HG03521 (cell line): ENCODE measurements around the gene PPIA.
"Not testable (repeated sequence)": the region's sequence is repeated elsewhere in the genome, so short reads cannot be mapped to it uniquely, and the experiment has no call there.

ENCODE experiments used
- ATAC-seq: cut with Tn5 transposase; IDR thresholded peaks from one replicate; pipeline ENCODE4 v1.9.1; 2021; ENCODE audit warnings: mild to moderate bottlenecking, moderate library complexity; ENCODE audit not compliant: unreplicated experiment

PPIA gene

DNA sequence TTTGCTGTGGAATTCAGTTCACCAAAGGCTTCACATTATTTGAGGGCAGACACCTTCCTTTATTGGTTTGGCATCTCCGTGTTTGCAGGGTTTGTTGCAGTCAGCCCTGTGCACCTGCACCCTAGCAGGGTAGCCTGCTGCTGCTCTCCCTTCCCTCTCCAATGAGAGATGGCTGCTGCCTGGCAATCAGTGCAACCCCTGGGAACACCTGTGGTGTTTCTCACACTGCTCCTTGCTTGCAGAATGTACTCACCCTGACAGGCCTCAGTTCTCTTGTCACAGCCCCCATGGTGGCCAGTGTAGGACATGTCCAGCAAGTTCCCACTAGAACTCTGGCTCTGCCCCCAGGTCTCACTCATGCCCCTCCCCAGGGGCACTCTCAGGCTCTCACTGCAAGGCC is 12.1 kb upstream of the PPIA start:
- no peak for ATAC-seq

DNA sequence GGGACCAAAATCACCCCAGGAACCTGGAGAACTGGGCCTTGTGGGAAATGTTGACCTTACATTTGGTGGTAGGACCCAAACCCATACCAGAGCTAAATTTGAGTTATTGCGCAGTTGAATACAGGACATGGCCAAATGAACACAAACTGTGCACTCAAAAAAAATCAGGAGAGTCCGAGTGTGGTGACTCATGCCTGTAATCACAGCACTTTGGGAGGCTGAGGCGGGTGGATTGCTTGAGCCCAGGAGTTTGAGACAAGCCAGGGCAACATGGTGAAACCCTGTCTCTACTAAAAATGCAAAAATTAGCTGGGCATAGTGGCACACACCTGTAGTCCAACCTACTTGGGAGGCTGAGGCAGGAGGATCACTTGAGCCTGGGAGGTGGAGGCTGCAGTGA is 11.3 kb upstream of the PPIA start:
- ATAC-seq, result not testable (repeated sequence)

DNA sequence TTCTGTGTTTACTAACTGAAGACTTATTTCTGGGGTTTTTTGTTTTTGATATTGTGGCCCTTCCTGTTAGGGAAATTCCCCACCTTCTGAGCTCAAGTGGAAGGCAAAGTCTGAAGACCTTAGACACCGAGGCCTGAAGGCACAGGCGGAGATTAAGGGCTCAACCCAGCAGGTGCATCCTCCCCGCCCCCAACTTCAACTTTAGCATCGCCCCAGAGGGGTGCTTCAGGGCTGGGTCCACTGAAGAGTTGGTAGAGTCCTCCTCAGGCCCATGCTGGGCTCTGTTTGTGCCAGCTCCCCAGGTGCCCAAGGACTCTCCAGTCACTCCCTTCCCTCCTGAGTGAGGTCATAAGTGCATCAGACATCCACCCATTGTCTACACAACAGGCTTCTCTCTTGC is 9.4 kb upstream of the PPIA start:
- ATAC-seq, result no peak

DNA sequence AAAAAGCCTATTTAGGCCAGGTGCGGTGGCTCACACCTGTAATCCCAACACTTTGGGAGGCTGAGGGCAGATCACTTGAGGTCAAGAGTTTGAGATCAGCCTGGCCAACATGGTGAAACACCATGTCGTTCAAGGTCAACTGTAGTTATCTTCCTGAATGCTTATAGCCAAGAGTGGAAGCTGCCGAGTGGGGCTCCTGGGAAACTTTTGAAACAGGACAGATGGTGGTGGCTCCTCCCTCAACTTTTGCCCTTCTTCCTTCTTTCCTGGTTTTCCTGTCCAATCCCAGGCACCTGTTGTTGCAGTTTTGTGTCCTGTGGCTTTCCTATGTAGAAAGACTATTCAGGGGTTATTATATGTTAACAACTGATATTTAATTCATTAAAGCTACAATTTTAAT is 8.7 kb upstream of the PPIA start:
- ATAC-seq, result no peak

DNA sequence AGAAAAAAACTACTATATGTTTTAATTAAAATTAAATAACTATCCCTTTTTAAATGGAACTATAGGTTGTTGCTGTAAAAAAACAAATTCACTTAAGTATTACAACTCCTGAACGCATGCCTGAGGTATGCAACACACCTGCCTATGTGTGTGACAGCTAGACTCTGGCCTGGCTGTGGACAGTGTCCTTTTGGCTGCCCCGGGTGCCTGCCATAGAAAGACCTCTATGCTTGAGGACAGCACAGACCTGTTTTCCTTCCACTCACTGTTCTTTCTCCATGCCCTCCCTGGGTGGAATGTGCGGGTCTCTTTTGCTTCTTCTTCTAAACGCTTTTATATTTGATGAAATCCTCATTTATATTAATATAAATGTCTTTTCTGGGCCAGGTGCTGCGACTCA is 6.5 kb upstream of the PPIA start:
- ATAC-seq, result no peak

DNA sequence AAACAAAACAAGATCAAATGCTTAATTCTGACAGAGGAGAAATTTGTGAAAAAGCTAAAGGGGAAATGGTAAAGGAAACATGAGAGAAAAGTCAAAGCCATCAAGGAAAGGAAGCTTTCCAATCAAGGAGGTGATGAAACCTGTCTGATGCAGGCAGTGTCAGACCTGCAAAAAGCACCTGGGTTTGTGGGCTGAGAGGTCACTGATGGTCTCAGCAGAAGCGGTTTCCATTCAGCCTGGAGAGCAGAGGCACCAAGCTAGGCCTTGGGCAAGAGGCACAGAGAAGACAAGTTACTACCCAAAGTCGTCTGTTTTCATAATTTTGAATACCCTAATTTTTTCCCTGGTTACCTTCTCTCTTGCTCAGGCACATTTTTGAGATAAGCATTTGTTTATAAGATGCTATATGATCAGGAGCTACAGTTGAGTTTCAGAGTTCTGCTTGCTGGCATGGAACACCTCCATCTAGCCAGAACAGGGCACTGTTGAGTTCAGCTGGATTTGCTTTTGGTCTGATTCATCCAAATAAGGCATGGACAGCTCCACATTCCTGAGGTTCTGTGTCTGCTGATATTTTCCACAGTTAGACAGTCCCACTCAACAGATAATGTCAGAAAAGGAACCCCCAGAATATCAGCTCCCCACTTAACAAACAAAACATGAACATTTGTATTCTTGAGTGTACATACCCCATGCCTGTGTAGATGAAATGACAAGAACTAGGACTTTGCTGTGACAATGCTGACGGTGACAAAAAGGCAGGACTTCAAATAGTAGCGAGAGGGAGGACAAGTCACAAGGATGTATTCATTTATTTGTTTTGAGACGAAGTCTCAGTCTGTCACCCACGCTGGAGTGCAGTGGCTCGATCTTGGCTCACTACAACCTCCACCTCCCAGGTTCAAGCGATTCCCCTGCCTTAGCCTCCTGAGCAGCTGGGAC is 4.9 kb upstream of the PPIA start:
- ATAC-seq, result no peak

DNA sequence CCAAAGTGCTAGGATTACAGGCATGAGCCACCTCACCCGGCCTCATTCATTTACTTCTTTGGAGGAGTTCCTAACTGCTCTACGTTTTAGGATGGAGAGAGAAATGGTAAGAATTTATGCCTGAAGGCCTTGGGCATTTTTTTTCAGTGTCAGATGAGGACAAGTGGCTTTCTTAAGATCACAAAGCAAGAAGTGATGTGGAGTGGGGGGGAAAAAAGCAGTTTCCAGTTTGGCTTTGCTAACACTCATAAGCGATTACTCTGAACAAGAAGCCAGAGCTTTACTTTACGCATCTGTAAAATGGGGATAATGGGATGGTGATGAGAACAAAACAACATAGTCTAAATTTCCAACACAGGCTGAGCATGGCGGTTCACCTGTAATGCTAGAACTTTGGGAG is 2.6 kb upstream of the PPIA start:
- ATAC-seq, result no peak

DNA sequence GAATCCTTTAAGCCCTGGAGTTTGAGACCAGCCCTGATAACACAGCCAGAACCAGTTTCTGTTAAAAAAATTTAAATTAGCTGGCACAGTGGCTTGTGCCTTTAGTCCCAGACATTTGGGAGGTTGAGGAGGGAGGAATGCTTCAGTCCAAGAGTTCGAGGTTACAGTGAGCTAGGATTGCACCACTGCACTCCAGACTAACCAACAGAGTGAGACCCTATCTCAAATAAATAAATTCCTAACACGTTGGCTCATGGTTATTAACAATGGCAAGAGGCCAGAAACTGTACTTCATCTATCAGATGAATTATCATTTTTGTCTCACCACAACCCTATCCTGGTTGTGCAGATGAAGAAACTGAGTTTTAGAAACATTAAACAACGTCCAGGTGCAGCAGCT is 2.1 kb upstream of the PPIA start:
- ATAC-seq, result no peak

DNA sequence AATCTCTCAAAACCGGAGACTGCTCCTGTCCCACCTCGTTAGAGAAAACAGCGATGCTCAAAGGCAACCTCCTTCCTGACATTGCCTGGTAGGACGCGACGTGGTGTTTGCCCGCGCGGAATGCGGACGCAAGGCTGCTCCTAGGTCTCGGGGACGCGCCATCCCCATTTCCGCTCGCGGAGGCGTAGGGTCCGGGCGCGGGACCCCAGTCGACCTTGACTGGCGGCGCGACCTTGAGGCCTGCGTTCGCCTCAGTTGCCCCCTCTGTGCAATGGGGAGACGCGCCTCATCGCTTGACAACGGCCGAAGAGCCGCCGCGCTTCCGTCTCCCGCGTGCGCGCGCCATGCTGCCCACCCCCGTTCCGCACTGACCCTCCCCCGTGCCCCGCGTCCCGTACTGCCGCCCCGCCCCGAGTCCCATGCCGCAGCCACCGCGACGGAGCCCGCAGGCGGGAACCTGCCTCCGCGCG is 412 bp upstream of the PPIA start:
- peak; percentile 22 for ATAC-seq

DNA sequence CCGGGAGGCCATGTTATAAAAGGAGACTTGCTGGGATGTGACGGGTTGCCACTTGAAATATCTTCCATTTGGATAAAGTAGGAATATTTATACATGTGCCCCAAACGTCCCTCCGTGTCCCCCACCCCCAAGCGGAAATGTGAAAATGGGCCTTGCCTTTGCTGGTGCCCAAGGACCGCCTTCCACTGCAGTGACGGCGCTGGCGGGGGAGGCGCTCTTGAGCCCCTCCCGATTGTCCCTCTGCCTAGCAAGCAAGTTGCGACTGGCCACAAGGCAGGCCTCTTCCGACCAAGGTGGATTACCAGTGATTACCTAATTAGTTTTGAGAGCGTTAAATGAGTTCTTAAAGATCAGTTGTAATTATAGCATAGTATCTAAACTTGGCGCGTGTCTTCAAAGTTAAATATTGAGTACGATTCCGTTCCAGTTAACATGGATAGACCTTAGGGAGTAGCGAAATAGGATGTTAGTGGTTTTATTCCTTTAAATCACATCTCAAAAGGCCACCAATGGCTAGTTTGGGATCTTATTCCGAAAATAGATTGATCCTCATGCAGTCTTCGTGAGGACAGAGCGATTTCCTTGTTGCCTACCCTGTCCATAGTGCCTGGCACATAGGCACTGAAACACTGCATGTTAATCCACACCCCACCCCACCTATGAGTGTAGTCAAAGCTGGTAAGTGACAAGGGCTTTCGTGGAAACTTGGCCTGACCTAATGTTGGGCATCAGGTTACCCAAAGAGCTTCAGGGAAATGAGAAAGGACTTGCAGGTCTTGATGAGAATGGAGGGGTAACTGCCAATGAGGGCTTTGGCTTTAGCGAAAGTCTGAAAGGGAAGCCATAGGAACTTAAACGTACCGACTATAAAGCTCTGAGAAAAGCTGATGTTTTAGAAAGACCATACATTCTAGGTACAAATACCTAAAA is 1.1 kb downstream of the PPIA start:
- peak; percentile 40 for ATAC-seq

DNA sequence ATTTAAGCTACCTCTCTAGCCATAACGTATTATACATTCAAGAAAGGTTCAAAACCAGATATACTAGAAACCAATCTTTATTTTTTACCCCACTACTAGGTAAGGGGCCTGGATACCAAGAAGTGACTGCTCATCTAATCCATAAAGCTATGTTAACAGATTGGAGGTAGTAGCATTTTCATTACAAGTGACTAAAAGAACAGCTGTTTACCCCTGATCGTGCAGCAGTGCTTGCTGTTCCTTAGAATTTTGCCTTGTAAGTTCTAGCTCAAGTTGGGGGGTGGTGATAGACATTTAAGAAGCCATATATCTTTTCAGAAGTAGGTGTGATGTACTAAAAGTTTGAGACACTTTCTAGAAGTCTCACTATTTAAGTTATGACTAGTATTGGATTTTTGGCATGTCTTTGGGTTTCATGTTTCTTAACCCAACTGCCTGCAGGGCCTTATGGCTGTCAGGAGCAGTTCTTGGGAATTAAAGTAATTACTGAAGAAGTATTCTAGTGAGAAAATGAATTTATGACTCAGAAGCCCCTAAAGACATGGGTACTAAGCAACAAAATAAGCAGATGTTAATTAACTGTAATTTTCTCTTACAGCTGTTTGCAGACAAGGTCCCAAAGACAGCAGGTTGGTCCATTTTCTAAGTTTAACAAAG is 2.3 kb downstream of the PPIA start:
- no peak for ATAC-seq

DNA sequence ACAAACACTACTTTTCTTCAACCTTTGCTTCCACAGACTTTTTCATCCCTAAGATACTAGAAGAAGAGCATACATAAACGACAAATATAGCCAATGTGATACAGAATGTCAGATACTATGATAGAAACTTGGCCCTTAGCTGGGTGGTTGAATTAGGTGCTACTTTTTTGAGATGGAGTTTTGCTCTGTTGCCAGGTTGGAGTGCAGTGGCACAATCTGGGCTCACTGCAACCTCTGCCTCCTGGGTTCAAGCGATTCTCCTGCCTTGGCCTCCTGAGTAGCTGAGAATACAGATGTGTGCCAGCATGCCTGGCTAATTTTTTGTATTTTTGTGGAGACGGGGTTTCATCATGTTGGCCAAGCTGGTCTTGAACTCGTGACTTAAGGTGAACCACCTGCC is 3.5 kb downstream of the PPIA start:
- no peak for ATAC-seq

DNA sequence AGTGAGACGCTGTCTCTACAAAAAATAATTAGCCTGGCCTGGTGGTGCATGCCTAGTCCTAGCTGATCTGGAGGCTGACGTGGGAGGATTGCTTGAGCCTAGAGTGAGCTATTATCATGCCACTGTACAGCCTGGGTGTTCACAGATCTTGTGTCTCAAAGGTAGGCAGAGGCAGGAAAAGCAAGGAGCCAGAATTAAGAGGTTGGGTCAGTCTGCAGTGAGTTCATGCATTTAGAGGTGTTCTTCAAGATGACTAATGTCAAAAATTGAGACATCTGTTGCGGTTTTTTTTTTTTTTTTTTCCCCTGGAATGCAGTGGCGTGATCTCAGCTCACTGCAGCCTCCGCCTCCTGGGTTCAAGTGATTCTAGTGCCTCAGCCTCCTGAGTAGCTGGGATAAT is 5.4 kb downstream of the PPIA start:
- ATAC-seq, result no peak

DNA sequence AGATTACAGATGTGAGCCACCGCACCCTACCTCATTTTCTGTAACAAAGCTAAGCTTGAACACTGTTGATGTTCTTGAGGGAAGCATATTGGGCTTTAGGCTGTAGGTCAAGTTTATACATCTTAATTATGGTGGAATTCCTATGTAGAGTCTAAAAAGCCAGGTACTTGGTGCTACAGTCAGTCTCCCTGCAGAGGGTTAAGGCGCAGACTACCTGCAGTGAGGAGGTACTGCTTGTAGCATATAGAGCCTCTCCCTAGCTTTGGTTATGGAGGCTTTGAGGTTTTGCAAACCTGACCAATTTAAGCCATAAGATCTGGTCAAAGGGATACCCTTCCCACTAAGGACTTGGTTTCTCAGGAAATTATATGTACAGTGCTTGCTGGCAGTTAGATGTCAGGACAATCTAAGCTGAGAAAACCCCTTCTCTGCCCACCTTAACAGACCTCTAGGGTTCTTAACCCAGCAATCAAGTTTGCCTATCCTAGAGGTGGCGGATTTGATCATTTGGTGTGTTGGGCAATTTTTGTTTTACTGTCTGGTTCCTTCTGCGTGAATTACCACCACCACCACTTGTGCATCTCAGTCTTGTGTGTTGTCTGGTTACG is 6.0 kb downstream of the PPIA start:
- no peak for ATAC-seq

DNA sequence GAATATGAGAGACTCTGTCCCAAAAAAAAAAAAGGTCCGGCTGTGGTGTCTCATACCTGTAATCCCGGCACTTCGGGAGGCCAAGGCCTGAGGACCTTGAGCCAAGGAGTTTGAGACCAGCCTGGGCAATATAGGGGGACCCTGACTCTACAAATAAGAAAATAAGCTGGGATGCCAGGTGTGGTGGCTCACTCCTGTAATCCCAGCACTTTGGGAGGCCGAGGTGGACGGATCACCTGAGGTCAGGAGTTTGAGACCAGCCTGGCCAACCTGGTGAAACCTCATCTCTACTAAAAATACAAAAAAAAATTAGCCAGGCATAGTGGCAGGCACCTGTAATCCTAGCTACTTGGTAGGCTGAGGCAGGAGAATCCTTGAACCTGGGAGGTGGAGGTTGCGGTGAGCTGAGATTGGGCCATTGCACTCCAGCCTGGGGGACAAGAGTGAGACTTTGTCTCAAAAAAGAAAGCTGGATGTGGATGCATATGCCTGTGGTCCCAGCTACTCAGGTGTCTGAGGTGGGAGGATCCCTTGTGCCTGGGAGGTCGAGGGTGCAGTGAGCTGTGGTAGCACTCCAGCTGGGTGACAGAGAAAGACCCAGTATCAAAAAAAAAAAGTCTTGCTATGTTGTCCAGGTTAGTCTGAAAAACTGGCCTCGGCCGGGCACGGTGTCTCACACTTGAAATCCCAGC is 7.5 kb downstream of the PPIA start:
- not testable (repeated sequence) for ATAC-seq

DNA sequence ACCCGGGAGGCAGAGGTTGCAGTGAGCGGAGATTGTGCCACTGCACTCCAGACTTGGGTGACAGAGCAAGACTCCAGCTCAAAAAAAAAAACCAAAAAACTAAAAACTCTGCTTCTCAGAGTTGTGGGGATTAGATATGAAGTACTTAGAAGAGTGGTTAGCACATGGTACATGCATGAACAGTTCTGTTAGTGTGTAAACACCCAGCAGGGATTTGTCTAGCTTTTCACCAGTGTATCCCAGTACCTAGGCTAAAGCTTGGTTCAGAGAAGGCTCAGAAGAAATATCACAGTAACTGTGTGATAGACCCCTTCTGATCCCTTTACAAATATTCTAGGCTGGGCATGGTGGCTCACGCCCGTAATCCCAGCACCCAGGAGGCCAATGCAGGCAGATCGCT is 9.5 kb downstream of the PPIA start:
- no peak for ATAC-seq

DNA sequence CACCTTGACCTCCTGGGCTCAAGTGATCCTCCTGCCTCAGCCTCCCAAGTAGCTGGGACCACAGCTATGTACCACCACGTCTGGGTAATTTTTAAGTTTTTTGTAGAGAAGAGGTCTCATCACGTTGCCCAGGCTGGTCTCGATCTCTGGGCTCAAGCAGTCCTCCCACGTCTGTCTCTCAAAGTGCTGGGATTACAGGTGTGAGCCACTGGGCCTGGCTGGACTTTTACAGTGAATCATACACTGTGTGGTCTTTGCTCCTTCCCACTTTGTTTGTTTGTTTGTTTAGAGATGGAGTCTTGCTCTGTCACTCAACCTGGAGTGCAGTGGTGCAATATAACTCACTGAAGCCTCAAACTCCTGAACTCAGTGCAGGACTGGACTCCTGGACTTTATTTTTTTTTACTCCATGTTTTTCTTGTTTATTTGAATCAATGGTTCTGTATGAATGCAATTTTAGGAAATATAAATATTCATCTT is 12.5 kb downstream of the PPIA start:
- ATAC-seq, result no peak

DNA sequence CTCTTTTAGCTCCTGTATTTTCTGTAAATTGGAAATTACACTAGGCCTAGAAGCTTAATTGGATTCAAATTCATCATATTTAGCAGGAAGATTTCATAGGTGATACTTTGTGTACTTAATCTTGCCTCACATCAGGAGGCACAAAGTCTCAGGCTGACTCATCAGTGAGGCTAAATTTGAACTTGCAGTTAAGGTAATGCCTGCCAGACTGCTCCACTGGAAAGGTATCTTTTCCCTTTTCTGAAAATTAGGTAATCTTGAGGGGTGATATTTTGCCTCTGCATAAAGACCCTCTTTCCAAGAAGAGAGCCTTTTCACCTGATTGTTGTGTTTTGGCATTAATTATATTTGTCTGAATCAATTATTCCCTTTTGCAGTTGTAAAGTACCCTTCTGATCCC is 14.6 kb downstream of the PPIA start:
- no peak for ATAC-seq

DNA sequence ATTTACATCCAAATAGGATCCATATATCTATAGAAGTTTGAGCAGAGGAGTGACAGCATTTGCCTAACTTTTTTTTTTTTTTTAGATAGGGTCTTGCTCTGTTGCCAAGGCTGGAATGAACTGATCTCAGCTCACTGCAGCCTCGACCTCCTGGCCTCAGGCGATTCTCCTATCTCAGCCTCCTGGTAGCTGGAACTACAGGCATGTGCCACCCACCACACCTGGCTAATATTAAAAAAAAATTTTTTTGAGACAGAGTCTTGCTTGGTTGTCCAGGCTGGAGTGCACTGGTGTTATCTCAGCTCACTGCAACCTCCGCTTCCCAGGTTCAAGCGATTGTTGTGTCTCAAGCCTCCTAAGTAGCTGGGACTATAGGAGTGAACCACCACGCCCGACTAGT is 15.1 kb downstream of the PPIA start:
- no peak for ATAC-seq

DNA sequence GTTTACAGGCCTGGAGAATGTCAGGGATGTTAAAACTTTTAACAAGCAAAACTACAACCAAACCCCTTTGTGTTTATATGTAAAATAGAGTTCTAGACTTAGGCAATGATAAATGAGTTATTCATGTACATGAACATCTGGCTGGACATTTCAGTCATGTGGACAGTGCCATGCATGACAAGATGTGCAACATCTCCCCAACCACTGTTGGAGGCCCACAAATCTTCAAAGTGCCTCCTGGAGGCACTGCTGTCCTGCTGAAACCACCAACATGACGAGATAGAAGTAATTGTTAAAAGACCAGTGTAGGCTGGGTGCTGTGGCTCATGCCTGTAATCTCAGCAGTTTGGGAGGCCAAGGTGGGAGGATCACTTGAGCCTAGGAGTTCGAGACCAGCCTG is 18.4 kb downstream of the PPIA start:
- no peak for ATAC-seq
